HCEC 1CT (cell line): ENCODE measurements around the gene CCDC192.
"Not testable (repeated sequence)": the region's sequence is repeated elsewhere in the genome, so short reads cannot be mapped to it uniquely, and the experiment has no call there.

Experiments
- DNase-seq: peaks from one replicate; pipeline ENCODE4 v3.0.0-alpha.2; 2017

The CCDC192 gene

DNA sequence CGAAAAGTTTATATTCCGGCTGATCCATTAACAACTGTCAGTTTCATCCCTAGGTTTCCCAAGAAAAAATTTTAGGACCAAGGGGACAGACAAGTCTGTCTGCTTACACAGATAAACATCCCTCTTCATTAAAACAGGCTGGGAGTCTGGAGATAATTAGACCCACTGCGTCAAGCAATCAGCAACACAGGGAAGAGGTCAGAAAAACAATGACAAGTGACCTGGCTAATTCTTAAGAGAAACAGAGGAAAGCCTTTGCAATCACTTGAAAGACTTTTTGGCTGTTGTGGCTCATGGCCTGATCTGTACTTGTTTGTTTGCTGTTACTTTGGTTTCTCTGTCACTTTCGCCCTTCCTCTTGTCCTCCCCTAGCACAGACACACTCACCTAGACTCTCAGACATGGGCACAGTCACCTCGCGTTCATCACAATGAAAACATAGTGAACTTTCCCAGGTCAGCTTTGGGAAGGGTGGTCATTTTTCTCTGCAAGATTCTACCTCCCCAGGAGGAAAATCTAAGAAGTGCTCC, 2.9 kb upstream of the CCDC192 start:
- no peak for DNase-seq

- no peak for DNase-seq
Measured at GRCh38 chr5:127702434-127702833, 757 bp upstream of the CCDC192 start.

DNA sequence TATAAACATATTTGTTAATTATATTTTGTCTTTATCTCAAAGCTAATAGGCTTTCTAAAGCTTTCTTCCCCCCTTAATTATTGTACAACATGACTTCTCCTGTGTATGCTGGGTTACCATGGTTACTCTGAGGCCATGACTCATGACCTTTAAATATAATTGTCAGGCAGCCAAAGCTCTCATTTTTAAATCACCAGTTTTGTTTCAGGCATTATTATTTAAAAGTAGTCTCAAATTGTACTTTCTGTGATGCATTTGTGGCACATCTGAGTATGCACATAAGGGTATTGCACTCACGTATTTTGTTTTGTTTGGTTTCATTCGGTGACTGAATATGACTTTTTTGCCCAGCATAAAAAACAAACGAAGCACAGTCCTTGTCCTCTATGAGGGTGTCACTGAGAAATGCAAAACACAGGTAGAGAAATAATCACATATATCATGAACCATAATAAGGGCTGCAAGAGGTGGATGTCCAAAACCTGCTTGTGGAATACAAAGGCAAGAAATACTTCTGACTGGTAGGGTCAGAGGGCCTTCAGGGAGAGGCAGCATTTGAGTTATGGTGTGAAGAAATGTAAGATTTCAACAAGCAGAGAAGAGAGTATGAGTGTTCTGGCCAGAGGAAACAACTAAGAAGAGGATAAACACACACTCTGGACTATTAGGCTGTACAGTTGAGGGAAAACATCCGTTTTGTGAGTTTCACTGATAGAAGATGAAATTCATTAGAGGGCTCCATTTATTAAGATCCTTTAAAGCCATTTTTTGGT, 2.1 kb downstream of the CCDC192 start:
- peak; percentile 77 for DNase-seq

DNA sequence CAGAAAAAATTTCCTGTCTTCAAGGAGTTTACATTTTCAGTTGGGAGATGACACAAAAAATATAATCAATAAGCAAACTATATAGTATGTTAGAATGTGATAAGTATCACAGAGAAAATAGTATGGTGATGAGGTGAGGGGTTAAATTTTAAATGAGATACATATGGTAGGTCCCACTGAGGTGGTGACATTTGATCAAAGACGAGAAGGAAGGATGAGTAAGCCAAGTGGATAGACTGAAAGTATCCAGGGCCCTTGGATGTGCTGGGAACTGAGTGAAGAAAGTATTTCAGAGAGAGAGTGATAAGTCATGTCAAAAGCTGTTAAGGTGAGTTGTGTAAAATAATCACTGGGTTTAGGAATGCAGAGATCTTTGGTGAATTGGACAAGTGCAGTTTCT, 3.5 kb downstream of the CCDC192 start:
- DNase-seq = no peak

DNA sequence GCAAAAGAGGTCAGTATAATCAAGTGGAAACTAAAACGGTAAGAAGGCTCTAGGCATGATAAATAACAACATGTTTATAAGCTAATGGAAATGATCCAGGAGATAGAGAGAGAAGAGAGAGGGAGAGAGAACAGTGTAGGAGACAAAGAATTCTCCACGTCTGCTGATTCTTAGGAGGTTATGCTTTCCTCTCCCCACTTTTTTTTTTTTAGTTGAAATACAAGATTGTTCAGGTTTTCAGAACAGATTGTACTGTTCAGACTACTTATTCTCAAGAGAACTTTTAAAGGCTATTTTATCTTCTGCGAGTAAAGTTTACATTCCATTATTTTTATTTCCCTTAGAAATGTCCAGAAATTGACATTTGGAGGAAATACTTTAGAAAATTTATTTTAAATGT, 4.0 kb downstream of the CCDC192 start:
- DNase-seq = no peak

- not testable (repeated sequence) for DNase-seq
Measured at GRCh38 chr5:127713083-127713482, 9.9 kb downstream of the CCDC192 start.

DNA sequence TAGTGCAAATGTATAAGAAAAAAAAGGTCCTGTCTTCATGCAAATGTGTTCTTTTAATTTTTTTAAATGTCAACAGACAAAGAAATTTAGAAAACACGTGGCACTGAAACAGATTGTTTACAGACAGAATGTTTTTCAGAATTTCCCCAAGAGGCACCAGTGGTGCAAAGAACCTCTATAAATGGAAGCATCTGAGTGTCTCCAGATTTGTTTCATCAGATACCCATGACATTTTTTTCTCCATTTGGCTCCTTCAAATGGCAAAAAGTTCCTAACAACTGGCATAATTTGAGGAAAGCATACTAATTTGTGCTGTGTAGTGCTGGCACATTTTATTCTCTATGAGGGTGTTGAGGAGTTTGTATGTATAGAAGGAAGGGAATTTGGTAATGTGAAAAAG, 15.0 kb downstream of the CCDC192 start:
- DNase-seq = no peak

DNA sequence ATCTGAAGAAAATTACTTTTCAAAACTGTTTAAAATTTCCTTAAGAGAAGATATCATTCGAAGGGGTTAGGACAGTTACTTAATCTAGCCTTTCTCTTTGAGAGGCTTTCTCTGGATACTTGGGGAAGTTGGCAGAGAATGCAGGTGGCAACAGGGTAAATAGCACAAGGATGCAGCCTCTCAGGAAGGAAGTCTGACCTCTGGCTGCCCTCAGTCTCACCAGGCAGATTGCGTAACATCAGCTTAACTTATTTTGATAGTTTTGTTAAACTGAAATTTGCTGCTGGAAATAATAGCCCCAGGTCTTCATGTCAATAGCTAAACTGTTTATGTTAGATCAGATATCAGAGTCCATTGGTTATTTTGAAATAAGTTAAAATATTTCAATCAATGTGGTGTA, 20.4 kb downstream of the CCDC192 start:
- peak; percentile 39 for DNase-seq

DNA sequence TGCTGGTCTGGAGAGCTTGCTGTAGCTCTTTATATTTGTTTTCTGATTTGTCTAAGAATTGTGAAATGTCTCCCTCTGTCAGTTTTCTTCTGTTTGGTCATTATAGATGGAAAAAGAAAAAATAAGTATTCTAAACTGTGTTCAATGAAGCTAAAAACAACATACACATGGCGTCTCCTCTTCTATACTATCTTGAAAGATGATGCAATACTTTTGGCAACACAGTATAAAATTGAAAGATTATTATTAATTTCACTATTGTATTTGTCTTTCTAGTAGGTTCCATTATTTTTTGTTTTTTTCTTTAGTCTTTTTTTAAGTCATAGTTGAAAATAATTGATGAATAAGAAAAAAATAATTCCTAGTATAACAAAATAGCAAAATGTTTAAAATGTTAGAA, 22.5 kb downstream of the CCDC192 start:
- no peak for DNase-seq

DNA sequence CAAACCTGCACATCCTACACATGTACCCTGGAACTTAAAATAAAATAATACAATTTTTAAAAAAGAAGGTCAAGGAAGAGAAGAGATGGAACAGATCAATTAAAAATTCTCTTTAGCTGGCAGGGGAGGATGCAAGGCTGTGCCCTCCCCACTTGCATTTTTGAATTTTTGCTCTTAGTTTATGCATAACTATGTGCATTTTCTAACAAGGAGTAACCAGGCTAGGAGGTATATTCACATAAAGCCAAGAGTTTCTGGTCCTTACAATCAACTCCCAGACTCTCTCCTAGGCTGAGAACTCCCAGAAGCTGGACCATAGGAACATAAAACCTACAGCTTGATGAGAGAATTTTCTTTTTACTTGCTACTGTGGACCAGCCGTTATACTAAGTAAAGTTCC, 29.8 kb downstream of the CCDC192 start:
- DNase-seq = no peak

GRCh38 chr5:127739348-127739747, 36.2 kb downstream of the CCDC192 start:
- DNase-seq = not testable (repeated sequence)

DNA sequence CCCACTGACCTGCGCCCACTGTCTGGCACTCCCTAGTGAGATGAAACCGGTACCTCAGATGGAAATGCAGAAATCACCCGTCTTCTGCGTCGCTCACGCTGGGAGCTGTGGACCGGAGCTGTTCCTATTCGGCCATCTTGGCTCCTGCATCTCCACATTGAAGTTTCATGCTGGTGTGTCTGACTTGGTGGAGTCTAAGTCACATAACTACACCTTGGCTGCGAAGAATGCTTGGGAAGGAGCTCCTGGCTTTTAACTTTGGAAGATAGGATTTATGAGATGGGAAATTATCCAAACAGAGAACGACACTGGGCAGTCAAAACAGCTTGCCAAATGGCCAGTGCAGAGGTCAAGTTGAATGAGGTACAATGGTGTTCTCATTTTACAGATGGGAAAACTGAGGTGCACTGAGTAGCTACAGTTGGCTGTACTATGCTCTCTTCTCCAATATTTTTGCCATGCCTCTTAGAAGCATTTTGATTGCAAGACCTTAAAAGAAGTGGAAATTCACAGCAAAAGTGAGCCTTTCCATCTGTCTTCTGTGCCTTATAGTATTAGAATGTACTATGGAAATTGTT, 36.7 kb downstream of the CCDC192 start:
- no peak for DNase-seq

GRCh38 chr5:127741412-127741811, 38.2 kb downstream of the CCDC192 start:
- DNase-seq = no peak

DNA sequence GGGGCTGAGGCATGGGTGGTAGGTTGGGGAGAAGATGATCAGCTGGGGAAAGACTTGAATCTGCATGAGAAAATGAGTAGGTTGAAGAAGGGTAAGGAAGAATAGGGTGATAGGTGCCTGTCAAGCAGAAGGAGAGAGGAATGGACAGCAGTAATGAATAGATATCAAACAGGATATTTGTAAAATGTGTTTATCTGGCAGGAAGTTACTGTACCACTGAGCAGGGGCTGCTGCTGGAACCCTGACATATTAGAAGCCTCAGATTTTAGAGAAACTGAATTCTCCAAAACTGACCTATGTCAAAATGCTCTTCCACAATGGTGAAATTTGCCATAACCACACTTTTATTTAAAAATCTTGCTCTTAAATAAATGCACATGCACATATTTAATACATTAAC, 41.0 kb downstream of the CCDC192 start:
- DNase-seq = no peak

DNA sequence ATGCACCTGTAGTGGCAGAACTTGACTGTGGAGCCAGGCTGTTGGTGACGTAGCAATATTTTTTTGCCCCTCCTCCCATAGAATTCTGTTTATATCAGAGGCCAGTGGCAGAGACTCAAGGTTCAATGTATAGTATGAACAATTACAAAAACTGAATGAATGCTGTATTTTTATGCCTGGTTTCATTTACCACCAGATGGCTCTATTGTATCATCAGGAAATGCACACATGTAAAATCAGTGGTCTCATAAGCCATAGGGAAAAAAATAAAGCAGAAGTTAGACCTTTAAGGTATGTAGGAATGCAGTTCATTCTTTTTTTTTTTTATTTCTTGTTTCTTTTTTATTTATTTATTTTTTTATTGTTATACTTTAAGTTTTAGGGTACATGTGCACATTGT, 43.6 kb downstream of the CCDC192 start:
- peak; percentile 44 for DNase-seq

DNA sequence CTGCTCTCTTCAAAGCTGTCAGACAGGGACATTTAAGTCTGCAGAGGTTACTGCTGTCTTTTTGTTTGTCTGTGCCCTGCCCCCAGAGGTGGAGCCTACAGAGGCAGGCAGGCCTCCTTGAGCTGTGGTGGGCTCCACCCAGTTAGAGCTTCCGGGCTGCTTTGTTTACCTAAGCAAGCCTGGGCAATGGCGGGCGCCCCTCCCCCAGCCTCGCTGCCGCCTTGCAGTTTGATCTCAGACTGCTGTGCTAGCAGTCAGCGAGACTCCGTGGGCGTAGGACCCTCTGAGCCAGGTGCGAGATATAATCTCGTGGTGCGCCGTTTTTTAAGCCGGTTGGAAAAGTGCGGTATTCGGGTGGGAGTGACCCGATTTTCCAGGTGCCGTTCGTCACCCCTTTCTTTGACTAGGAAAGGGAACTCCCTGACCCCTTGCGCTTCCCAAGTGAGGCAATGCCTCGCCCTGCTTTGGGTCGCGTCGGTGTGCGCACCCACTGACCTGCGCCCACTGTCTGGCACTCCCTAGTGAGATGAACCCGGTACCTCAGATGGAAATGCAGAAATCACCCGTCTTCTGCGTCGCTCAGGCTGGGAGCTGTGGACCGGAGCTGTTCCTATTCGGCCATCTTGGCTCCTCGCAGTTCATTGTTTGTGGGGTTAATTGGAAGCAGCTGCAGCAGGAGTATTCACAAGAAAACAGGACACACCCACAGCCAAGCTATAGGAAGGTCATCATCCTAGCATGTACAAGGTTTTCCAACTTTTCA, 49.5 kb downstream of the CCDC192 start:
- not testable (repeated sequence) for DNase-seq

DNA sequence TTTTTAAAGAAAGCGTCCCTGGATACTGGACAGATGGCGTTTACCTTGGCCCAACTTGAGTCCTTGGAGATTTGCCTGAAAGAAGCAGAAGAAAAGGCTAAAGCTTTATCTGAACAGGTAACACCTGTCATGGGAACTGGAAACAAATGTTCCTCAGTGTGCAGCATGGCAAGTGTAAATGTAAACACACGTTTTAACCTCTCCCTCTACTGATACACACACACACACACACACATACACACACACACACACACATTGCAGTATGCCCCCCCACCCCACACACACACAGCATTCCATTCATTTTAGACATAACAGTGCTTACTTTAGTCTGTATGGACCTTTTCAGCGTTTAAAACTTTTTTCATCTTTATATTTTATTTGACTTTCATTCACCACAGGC, 51.1 kb downstream of the CCDC192 start:
- DNase-seq = no peak

DNA sequence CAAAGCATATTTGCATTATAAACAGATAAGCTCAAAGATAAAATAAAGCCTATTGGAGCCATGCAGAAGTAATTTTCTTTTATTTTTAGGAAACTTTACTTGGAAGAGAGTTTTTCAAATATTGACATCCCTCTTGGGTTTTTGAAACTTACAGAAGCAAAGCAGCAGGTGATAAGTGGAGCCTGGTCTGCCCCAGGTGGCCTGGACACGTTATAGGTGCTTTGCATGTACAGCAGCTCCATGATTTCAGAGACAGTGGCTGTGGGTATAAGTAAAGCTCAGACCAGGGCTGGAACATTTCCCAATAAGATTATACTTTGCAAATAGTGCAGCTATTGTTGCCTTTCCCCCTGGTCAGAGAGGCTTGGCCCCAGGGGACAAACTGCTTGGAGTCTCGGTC, 51.5 kb downstream of the CCDC192 start:
- DNase-seq = no peak

GRCh38 chr5:127757576-127757975, 54.4 kb downstream of the CCDC192 start:
- DNase-seq = peak; percentile 71

- no peak for DNase-seq
Measured at GRCh38 chr5:127758766-127759283, 55.6 kb downstream of the CCDC192 start.

DNA sequence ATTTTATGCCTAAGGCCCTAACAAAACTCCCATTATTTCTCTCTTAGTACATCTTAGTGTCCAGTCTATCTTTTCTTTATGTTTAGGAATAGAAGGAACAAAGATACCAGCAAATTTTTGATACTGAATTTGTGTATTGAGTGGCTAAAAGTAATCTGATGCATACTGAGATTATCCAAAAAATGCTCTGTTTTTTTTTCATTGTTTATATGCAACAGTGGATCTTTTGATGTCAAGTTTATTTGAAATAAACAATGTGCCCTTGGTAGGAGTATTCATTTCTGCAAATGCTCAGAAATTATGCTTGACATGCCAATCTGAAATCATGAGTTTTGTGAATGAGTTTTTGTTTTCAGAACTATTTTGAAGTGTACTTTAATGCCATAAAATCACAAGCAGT, 58.7 kb downstream of the CCDC192 start:
- DNase-seq = no peak

- no peak for DNase-seq
Measured at GRCh38 chr5:127762412-127762811, 59.2 kb downstream of the CCDC192 start.

DNA sequence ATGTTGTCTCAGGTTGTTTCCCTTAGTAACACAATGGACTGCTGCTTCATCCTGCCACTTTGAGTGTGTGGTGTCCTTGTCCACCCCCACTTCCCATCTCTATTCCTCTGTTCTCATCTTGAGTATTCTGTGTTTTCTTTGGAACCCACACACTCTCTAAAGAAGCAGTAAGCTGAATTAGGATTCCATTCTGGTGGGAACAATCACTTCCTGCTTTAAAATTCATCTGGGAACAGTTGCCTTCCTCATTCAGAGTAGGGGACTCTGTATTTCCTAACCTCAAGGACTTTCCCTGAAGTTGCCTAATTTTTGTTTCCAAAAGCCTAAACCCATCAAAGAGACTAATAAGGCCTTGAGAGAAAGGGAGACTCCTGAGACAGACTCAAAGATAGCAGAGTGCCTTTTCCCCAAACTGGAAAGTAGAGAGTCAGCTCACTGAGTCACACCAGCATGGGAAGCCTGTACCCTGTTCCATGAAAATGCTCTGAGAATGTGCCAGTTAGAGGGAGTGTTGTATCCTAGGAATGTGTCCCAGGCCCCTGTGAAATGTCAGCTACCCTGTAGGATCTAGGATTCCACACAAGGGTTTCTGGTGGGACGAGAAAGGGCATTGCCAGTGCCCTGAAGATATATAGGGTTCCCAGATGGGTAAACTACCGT, 63.6 kb downstream of the CCDC192 start:
- no peak for DNase-seq
